Activated CD8-positive, alpha-beta T cell treated with anti-CD3 and anti-CD28 coated beads, Interleukin-2, amount 10 ng/mL, durations not matched to agents 7 days and 5 days (primary cell): ENCODE results near the gene MAGEL2. TPM values are rescaled to one million over a fixed set of nuclear protein-coding genes. Genes with fewer than 3 reads are reported as not detected.
"Not testable (repeated sequence)": the region's sequence is repeated elsewhere in the genome, so short reads cannot be mapped to it uniquely, and the experiment has no call there.

Experiments used
- ATAC-seq: fragments of 150-1000 bp; cut with Tn5 transposase; one replicate; pipeline ENCODE4 v1.10.0; 2021; ENCODE audit warnings: moderate library complexity
- CTCF ChIA-PET: fragments of 350-600 bp; sonication (Branson Sonifier 250); formaldehyde crosslinking; loops from one replicate; lab custom pipeline; 2021; ENCODE audit warnings: antibody characterized with exemption; lab: Charles Lee
- POLR2A ChIA-PET: fragments of 350-600 bp; sonication (Branson Sonifier 250); formaldehyde crosslinking; loops from one replicate; lab custom pipeline; 2021; ENCODE audit warnings: antibody characterized with exemption; lab: Charles Lee
- DNase-seq: peaks from one replicate; pipeline ENCODE4 v3.0.0-alpha.2; 2020
- H3K27ac Mint-ChIP-seq: one replicate; pipeline ENCODE4 v1.8.0; 2021; ENCODE audit warnings: mild to moderate bottlenecking, mixed read lengths
- H3K27me3 Mint-ChIP-seq: one replicate; pipeline ENCODE4 v1.8.0; 2021; ENCODE audit warnings: low read depth, mixed read lengths
- H3K36me3 Mint-ChIP-seq: one replicate; pipeline ENCODE4 v1.8.0; 2021; ENCODE audit warnings: low read depth, mixed read lengths
- H3K4me1 Mint-ChIP-seq: one replicate; pipeline ENCODE4 v1.8.0; 2021; ENCODE audit warnings: low read depth, mixed read lengths
- H3K4me3 Mint-ChIP-seq: one replicate; pipeline ENCODE4 v1.8.0; 2021; ENCODE audit warnings: mild to moderate bottlenecking, mixed read lengths
- H3K9me3 Mint-ChIP-seq: one replicate; pipeline ENCODE4 v1.8.0; 2022; ENCODE audit warnings: mixed read lengths; ENCODE audit not compliant: insufficient read depth
- total RNA-seq, 2 experiments: library from RNA; stranded (reverse); gene quantifications; one replicate each; pipeline ENCODE4 v1.2.3, GENCODE V29; 2021

MAGEL2 gene
- total RNA-seq, 2 experiments from 2014 or later, result not detected

DNA sequence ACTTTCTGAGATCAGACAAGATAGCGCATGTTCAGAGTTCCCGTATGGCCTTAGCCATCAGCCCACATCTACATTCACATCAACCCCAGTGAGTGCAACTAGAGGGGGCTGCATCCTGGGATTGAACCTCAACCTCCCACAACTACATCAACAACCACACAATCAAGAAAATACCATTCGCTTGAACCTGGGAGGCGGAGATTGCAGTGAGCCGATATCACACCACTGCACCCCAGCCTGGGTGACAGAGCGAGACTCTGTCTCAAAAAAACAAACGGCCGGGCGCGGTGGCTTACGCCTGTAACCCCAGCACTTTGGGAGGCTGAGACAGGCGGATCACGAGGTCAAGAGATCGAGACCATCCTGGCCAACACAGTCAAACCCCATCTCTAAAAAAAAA lies 50.4 kb downstream of the MAGEL2 start:
- DNase-seq, CTCF ChIA-PET, H3K9me3 Mint-ChIP-seq, H3K27me3 Mint-ChIP-seq, H3K4me3 Mint-ChIP-seq, ATAC-seq, H3K36me3 Mint-ChIP-seq, POLR2A ChIA-PET, H3K27ac Mint-ChIP-seq, H3K4me1 Mint-ChIP-seq: not testable (repeated sequence)

DNA sequence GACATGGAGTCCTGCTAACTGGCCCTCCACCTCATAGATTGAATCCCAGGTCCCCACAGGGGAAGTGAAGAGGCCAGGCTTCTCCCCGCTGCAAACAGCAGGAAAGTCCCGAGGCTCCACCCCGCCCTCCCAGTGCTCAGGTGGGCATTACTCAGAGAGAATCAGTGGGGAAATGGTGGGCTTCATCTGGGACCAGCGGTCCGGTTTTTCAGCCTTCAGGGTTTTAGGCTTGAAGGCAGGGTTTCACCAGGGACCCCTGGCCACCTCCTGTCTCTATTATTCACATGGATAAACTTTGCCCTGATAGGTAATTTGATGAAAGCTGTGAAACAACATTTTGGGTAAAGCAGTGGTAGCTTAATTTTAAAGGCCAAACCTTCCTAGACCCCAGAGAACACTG lies 50.9 kb downstream of the MAGEL2 start:
- Mint-ChIP-seq H3K36me3 (no peaks in the 10 kb centered on the region), H3K4me1 (no peaks in the 10 kb centered on the region), H3K27ac (no peak overlapping the region), H3K9me3 (peaks cover under 1% of the 10 kb centered on the region), H3K4me3 (no peak overlapping the region), H3K27me3 (no peaks in the 10 kb centered on the region)
- ATAC-seq, result no peak
- POLR2A ChIA-PET, result no interaction called here
- CTCF ChIA-PET, result no interaction called here
- no peak for DNase-seq

DNA sequence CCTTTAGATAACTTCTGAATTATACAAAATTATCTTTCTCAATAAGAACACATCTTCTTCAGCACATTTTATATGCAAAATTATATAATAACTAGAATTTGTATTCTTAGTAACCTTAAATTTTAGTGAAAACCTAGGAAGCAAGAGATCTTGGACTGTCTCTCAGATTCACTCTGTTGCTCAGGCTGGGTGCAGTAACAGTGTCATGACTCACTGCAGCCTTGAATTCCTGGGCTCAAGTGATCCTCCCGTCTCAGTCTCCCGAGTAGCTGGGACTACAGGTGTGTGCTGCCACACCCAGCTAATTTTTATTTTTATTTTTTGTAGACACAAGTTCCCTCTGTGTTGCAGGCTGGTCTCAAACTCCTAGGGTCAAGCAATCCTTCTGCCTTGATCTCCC lies 52.3 kb downstream of the MAGEL2 start:
- DNase-seq (no peak), ATAC-seq (no peak)
- Mint-ChIP-seq H3K4me1 (no peaks in the 10 kb centered on the region), H3K36me3 (no peaks in the 10 kb centered on the region), H3K4me3 (no peak overlapping the region), H3K27ac (no peak overlapping the region), H3K9me3 (no peaks in the 10 kb centered on the region), H3K27me3 (no peaks in the 10 kb centered on the region)
- CTCF ChIA-PET, result no interaction called here
- POLR2A ChIA-PET, result no interaction called here

DNA sequence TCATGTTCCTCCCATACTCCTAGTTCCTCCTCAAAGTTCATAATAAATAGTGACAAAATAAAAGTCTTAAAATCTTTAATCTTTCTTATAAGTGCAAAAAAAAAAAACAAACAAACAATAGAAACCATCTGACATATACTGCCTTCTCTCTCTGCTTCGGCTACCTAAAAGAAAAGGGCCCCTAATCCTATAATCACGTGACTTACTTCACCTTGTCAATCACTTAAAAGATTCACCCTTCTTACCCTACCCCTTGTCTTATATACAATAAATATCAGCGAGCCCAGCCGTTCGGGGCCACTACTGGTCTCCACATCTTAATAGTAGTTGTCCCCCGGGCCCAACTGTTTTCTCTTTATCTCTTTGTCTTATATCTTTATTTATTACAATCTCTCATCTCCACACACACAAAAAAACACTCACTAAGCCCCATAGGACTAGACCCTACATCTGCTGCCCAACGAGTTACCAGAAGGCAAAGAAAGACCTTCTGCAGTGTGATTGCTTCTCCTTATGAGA lies 53.4 kb downstream of the MAGEL2 start:
- ChIA-PET CTCF (no interaction called here), POLR2A (no interaction called here)
- ATAC-seq (no peak), DNase-seq (no peak)
- Mint-ChIP-seq H3K4me3 (no peak overlapping the region), H3K4me1 (no peaks in the 10 kb centered on the region), H3K36me3 (no peaks in the 10 kb centered on the region), H3K27ac (no peak overlapping the region), H3K9me3 (no peaks in the 10 kb centered on the region), H3K27me3 (no peaks in the 10 kb centered on the region)

Other genes starting within 250 kb of the MAGEL2 start
- gene GOLGA6L2, start 200.6 kb downstream of the MAGEL2 start, total RNA-seq, result not detected
- gene MKRN3, start 82.2 kb downstream of the MAGEL2 start, total RNA-seq, result 1 to 10 TPM in 1 of 2 experiments, under 1 TPM in 1; 0.91 to 1.5 TPM
- gene NDN, start 39.4 kb upstream of the MAGEL2 start, total RNA-seq, result 1 to 10 TPM; 4.7 to 5.1 TPM